GM18517 (cell line): ENCODE measurements around the gene E2F6.

Experiments used
- ATAC-seq: cut with Tn5 transposase; IDR thresholded peaks from one replicate; pipeline ENCODE4 v1.9.1; 2021; ENCODE audit warnings: mild to moderate bottlenecking, moderate library complexity; ENCODE audit not compliant: unreplicated experiment

The E2F6 gene

GRCh38 chr2:11459816-11460215 is 6.1 kb downstream of the E2F6 start:
- ATAC-seq, result no peak

DNA sequence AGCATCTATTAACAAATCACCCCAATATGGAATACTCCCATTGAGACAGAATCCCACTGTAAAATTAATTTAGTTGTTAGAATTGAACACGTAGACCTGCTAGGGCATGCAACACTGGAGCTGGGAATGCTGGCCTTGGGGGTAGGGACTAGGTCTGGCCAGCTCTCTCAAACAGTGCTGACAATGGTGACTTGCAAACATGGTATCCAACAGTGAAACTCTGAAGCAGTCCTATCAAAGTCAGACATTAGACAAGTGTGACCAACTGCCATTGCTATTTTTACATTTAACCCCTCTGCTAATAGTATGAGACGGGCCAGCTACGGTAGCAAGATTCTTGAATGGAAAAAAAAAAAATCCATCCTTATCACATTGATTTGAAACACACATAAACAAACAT is 7.2 kb downstream of the E2F6 start:
- no peak for ATAC-seq

DNA sequence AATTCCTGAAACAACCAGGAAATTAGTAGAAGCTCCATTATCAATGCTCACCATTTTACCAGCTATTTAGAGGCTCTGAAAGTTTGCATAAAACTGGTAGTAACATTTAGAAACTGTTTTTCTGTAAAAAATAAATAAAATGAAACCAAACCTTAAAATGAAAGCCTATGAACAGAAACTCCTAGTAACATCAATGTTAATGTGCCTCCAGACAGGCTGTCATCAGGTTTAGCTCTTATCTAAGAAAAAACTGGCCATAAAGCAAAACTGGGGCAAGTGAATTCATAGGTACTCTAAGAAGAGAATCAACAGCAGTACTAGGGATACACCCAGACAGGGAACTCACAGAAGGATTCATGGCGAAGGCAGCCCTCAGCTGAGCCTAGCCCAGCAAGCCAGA is 8.0 kb downstream of the E2F6 start:
- ATAC-seq, result no peak

- ATAC-seq, result no peak
These were observed 9.7 kb downstream of the E2F6 start for GRCh38 chr2:11456251-11456650.

DNA sequence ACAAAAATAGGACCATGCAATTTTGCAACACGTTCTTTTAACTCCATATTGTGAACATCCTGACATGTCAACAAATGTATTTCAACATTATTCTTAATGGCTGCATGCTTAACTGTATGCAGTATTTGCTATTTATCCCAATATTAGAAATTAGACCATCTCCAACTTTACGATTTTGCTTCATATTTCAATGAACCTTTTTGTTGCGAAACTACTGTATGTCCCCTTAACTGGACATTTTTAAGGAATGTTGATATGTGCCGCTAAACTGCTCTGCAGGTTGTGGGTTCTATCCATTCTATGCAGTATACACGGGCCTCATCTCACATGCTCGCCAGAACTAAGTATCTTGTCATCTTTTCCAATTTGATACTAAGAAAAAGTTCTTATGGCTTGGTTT is 11.1 kb downstream of the E2F6 start:
- no peak for ATAC-seq

- ATAC-seq, result no peak
These were observed 15.2 kb downstream of the E2F6 start for GRCh38 chr2:11450791-11451190.

GRCh38 chr2:11446733-11447248 is 19.2 kb downstream of the E2F6 start:
- ATAC-seq, result no peak

DNA sequence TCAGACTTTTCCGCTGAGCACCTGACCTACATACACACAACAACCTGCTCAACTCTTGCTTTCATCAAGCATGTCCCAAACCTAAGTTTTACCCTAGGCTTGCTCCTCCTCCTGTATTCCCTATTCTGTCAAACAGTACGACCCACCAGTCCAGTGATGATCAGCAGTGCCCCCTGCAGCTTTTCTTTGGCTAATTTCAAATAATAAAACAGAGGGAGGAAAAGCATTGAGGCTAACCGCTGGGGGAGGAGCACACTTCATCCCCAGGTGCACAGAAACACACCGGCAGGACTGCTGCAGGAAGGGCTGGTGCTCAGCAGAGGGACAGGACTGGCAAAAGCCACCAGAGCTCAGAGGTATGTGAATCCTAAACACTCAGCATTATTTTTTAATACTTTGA is 21.2 kb downstream of the E2F6 start:
- no peak for ATAC-seq

GRCh38 chr2:11438555-11439080 is 27.3 kb downstream of the E2F6 start:
- ATAC-seq, result no peak

- ATAC-seq, result no peak
These were observed 28.4 kb downstream of the E2F6 start for GRCh38 chr2:11437602-11438001.

GRCh38 chr2:11435036-11435435 is 30.9 kb downstream of the E2F6 start:
- ATAC-seq, result no peak

- no peak for ATAC-seq
These were observed 31.5 kb downstream of the E2F6 start for GRCh38 chr2:11434443-11434842.

- ATAC-seq, result no peak
These were observed 32.1 kb downstream of the E2F6 start for GRCh38 chr2:11433822-11434221.

DNA sequence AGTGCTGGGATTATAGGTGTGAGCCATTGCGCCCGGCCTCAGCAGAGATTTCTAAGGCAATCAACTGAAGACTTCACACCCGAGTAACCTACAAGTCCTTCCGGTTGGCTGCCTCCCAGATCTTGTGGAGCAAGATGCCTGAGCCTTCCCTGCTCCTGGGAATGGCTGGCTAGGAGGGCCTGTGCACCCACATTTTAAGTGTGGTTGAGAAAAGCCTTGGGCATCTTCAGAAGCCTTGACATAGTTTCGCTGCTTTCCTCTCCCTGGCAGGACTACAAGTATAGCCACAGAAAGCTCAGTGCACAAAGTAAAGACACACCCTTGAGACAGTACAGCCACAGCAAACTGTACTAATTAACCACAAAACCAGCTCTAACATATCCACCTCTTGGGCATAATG is 35.2 kb downstream of the E2F6 start:
- no peak for ATAC-seq

DNA sequence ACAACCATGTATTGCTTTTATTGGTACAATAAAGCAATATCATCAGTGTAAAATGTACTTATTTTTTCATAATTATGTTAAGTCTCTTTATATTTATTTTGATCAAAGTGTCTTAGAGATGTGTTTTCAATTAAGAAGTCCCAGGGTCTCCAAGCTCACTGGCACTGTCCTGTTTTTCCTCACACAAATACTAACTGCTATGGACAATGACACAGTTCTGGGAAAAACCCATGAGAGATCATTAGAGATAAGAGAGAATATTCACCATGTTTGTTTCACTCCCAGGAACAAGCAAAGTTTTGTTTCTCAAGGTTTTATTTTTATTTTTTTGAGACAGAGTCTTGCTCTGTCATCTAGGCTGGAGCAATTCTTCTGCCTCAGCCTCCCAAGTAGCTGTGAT is 38.7 kb downstream of the E2F6 start:
- no peak for ATAC-seq

DNA sequence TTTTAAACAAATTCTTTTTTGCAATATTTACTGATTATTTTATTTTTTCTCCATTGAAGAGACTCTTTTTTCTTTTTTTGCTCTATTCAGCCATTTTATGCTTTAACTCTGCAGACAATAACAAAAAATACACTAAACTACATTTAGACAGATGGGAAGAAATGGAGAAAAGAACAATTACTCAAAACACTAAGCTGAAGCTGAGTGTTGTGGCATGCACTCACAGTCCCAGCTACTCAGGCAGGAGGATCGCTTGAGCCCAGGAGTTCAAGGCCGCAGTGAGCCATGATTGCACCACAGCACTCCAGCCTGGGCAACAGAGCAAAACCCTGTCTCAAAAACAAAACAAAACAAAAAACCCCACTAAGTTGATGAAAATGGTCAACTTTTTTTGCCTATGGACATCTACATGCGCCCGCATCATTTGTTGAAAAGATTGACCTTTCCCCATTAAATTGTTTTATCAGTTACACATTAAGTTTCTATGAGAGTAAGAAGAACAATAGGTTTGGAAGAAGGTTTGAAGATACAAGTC is 43.0 kb downstream of the E2F6 start:
- no peak for ATAC-seq

DNA sequence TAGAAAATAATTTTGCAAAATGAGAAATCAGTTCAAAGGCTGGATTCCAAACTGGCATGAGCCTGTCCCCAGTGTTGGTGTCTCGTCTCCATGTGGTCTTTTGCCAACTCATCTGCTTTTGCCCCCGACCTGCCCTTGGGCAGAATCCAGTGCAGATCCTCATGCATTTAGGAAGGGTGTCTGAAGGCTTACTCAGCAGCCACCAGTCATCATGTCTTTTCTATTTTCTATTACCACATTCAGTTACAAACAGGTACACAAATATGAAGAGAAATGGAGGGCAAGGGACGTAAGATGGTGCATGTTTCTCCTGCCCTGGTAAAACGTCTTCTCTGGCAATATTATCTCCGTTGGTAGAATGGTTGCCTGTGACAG is 43.5 kb downstream of the E2F6 start:
- no peak for ATAC-seq

DNA sequence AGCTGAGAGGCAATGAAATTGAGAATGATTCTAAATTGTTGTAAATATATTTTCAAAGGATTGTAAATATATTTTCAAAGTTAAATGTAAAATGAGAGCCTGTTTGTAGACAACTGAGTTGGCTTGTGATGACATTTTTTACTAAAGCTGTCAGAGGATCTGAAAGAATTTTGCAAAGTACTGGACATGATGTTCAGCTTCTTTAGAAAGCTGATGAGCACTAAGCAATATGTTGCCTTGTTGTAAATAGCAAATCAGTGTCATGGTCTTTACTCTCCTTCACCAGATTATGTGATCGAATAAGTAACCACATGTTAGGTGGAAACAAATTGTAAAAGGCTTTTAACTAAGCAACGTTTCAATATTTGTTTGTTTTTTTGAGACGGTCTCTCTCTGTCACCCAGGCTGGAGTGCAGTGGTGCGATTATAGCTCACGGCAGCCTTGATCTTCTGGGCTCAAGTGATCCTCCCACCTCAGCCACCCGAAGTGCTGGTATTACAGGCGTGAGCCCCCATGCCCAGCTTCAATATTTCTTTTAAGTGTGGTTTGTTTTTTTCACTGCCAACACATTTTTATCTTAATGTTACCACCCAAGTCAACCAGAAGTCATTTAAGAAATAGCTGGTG is 44.0 kb downstream of the E2F6 start:
- no peak for ATAC-seq

DNA sequence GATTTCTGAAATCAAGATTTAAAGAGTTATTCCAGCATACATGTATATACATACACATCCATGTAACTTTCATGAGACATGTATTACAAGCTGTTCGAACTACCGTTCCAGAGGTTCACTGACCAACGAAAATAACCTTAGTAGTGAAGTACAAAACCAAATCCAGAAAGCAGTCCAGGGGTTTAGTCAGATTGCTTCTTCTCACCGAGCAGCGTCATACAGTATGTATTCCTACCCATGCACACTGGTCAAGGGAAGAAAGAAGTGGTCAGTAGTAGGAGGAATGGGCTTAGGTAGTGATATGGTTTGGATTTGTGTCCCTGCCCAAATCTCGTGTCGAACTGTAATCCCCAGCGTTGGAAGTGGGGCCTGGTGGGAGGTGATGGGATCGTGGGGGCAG is 45.3 kb downstream of the E2F6 start:
- no peak for ATAC-seq

GRCh38 chr2:11420190-11420589 is 45.8 kb downstream of the E2F6 start:
- no peak for ATAC-seq

DNA sequence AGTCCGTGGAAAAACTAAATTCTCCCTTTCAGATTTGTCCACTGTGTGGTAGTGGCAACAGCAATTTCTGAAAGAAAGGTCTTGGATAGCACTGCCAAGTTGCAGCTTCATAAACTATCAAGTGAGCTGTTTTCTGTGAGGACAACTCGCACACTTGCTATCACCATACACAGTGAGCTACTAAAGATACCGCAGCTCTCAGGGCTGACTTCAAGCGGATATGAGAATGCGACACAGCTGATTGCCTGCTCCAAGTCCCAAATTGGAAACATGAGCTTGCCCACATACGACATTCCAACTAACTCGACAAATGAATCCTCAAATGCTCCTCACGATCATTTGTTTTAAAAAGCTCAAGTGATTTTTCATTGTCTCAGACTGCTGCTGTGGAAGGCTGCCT is 46.2 kb downstream of the E2F6 start:
- ATAC-seq, result no peak

- ATAC-seq, result no peak
These were observed 47.9 kb downstream of the E2F6 start for GRCh38 chr2:11417946-11418585.
